ENCODE results near the gene SHC4. TPM values are rescaled to one million over a fixed set of nuclear protein-coding genes. Genes with fewer than 3 reads are reported as not detected.

Gene SHC4
- polyA plus RNA-seq, 1 donor from 2014 or later: 4.5 TPM

GRCh38 chr15:48869966-48870365, 93.8 kb downstream of the SHC4 start:
- Histone ChIP-seq H3K4me2 (ENCODE audit: low read length) (no peak overlapping the region), H3K9ac (ENCODE audit: low read length) (no peak overlapping the region), H3F3A (ENCODE audit: insufficient read depth, low read length, poor library complexity, severe bottlenecking) (no peaks in the 10 kb centered on the region), H2AFZ (ENCODE audit: low read depth, low read length) (no peak overlapping the region), H3K4me3 (ENCODE audit: low read length) (no peak overlapping the region), H4K20me1 (ENCODE audit: insufficient read depth) (no peaks in the 10 kb centered on the region), H3K27me3 (ENCODE audit: insufficient read depth, low read depth, low read length) (no peaks in the 10 kb centered on the region), H3K9me2 (ENCODE audit: insufficient read depth, low read length) (no peaks in the 10 kb centered on the region), H3K36me3 (ENCODE audit: insufficient read depth, low read length) (no peaks in the 10 kb centered on the region), H3K79me2 (replicated peaks; ENCODE audit: insufficient read depth, low read length) (no peaks in the 10 kb centered on the region), H3K27ac (ENCODE audit: low read length) (no peak overlapping the region), H3K9me3 (ENCODE audit: low read length) (no peaks in the 10 kb centered on the region)
- TF ChIP-seq REST (IDR thresholded peaks at IDR 0.05; ENCODE audit: borderline replicate concordance): no peak
- no peak for TF ChIP-seq MXI1 (conservative IDR thresholded peaks at IDR 0.05; ENCODE audit: poor library complexity, severe bottlenecking)

GRCh38 chr15:48868536-48868935, 95.2 kb downstream of the SHC4 start:
- H3K79me2 ChIP-seq (replicated peaks; ENCODE audit: insufficient read depth, low read length): no peaks in the 10 kb centered on the region
- no peaks in the 10 kb centered on the region for H3F3A ChIP-seq (ENCODE audit: insufficient read depth, low read length, poor library complexity, severe bottlenecking)
- H3K36me3 ChIP-seq (ENCODE audit: insufficient read depth, low read length): no peaks in the 10 kb centered on the region
- no peak overlapping the region for H3K4me3 ChIP-seq (ENCODE audit: low read length)
- no peak overlapping the region for H3K27ac ChIP-seq (ENCODE audit: low read length)
- no peak overlapping the region for H3K4me2 ChIP-seq (ENCODE audit: low read length)
- H3K27me3 ChIP-seq (ENCODE audit: insufficient read depth, low read depth, low read length): no peaks in the 10 kb centered on the region
- TF ChIP-seq MXI1 (conservative IDR thresholded peaks at IDR 0.05; ENCODE audit: poor library complexity, severe bottlenecking): no peak
- no peak for TF ChIP-seq POLR2AphosphoS5 (IDR thresholded peaks at IDR 0.05)
- TF ChIP-seq REST (IDR thresholded peaks at IDR 0.05; ENCODE audit: borderline replicate concordance): no peak
- no peak for TF ChIP-seq SMC3 (conservative IDR thresholded peaks at IDR 0.05; ENCODE audit: poor library complexity)
- TF ChIP-seq EP300 (conservative IDR thresholded peaks at IDR 0.05; ENCODE audit: poor library complexity, severe bottlenecking): no peak
- no peak for TF ChIP-seq EZH2 (IDR thresholded peaks at IDR 0.05; ENCODE audit: borderline replicate concordance, insufficient read depth, low read length, poor library complexity, severe bottlenecking)
- no peak for TF ChIP-seq TAF1 (IDR thresholded peaks at IDR 0.05; ENCODE audit: low read depth)
- TF ChIP-seq RAD21 (conservative IDR thresholded peaks at IDR 0.05): no peak
- no peak for TF ChIP-seq CTCF (IDR thresholded peaks at IDR 0.05; ENCODE audit: poor library complexity, severe bottlenecking)
- H2AFZ ChIP-seq (ENCODE audit: low read depth, low read length): no peak overlapping the region
- no peak overlapping the region for H3K9ac ChIP-seq (ENCODE audit: low read length)
- H3K9me3 ChIP-seq (ENCODE audit: low read length): no peaks in the 10 kb centered on the region
- no peaks in the 10 kb centered on the region for H3K9me2 ChIP-seq (ENCODE audit: insufficient read depth, low read length)
- H4K20me1 ChIP-seq (ENCODE audit: insufficient read depth): no peaks in the 10 kb centered on the region
